SJCRH30 (cell line): Measurements from ENCODE around the gene OR52E2. TPM values are rescaled to one million over a fixed set of nuclear protein-coding genes. Genes with fewer than 3 reads are reported as not detected.
"Not testable (repeated sequence)": the region's sequence is repeated elsewhere in the genome, so short reads cannot be mapped to it uniquely, and the experiment has no call there.

ENCODE experiments used
- DNase-seq, 2 experiments: peaks; one replicate each; pipeline ENCODE4 v3.0.0-alpha.2; 2015 to 2020
- H3K27ac ChIP-seq: fragments of 250-450 bp; sonication (Bioruptor Pico); 2 replicates; pipeline ENCODE4 v1.5.1; 2020; ENCODE audit warnings: mild to moderate bottlenecking, moderate library complexity
- H3K27me3 ChIP-seq: fragments of 250-450 bp; sonication (Bioruptor Pico); 2 replicates; pipeline ENCODE4 v1.5.1; 2020; ENCODE audit warnings: mild to moderate bottlenecking, moderate library complexity
- H3K36me3 ChIP-seq: fragments of 250-450 bp; sonication (Bioruptor Pico); 2 replicates; pipeline ENCODE4 v1.5.1; 2020; ENCODE audit warnings: mild to moderate bottlenecking, moderate library complexity
- H3K4me1 ChIP-seq: fragments of 250-450 bp; sonication (Bioruptor Pico); 2 replicates; pipeline ENCODE4 v1.5.1; 2020; ENCODE audit warnings: mild to moderate bottlenecking, moderate library complexity
- H3K4me3 ChIP-seq: fragments of 250-450 bp; sonication (Bioruptor Pico); 2 replicates; pipeline ENCODE4 v1.5.1; 2020; ENCODE audit warnings: mild to moderate bottlenecking, moderate library complexity
- H3K9me3 ChIP-seq: fragments of 250-450 bp; sonication (Bioruptor Pico); replicated peaks from 2 replicates; pipeline ENCODE4 v1.5.1; 2020; ENCODE audit warnings: mild to moderate bottlenecking, moderate library complexity
- total RNA-seq: library from RNA; depleted of rRNA; stranded (reverse); fragments of >200 nt; shearing (Covaris generic); gene quantifications from 2 replicates; pipeline ENCODE4 v1.2.3, GENCODE V29; 2014; rRNA removed

The OR52E2 gene
- not detected in 2 replicates for total RNA-seq

DNA sequence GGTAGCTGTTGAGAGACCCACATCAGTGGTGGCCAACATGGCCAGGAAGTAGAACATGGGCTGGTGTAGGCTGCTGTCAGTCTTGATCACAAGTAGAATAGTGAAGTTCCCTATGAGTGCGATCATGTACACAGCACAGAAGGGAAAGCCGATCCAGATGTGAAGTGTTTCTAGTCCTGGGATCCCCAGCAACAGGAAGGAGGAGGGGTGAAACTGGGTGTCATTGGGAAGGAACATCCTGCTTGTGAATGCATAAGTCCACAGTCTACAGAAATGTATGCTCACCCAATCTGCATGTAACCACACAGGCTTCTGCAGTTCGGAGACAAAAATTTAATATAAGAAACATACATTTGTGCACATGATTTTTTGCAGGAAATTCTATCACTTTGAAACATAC, at the start of gene OR52E2:
Gene OR52E2 (minus strand): TSS at position 237 of the 400 bp plus-strand sequence. CDS start 0 bp downstream, at position 237.
- H3K36me3 ChIP-seq: no peaks in the 10 kb centered on the region
- no peaks in the 10 kb centered on the region for H3K4me1 ChIP-seq
- DNase-seq: no peak
- no peak within 1 kb of the TSS for H3K27ac ChIP-seq
- H3K4me3 ChIP-seq: no peak within 1 kb of the TSS
- 0 out of 2 replicates have a peak, but pooled peaks cover 5% of the 10 kb centered on the region for H3K27me3 ChIP-seq
- no peaks in the 10 kb centered on the region; the same call in 1 of the 2 replicates for H3K9me3 ChIP-seq

DNA sequence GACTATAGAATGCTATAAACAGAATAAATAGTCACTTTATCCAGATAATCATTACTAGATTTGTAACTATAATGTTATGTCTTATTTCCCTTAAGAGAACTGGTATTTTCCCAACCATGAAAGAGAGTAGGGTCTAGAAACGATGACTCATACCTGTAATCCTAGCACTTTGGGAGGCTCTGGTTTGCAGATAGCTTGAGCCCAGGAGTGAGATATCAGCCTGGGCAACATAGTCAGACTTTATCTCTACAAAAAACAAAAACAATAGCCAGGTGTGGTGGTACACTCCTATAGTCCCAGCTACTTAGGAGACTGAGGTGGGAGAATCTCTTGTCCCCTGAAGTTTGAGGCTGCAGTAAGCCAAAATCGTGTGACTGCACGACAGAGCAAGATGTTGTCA, 47.9 kb upstream of the OR52E2 start:
- Histone ChIP-seq H3K27ac (no peak overlapping the region), H3K27me3 (no peaks in the 10 kb centered on the region), H3K36me3 (no peaks in the 10 kb centered on the region), H3K4me3 (no peak overlapping the region), H3K9me3 (no peaks in the 10 kb centered on the region), H3K4me1 (no peaks in the 10 kb centered on the region)
- DNase-seq: no peak

DNA sequence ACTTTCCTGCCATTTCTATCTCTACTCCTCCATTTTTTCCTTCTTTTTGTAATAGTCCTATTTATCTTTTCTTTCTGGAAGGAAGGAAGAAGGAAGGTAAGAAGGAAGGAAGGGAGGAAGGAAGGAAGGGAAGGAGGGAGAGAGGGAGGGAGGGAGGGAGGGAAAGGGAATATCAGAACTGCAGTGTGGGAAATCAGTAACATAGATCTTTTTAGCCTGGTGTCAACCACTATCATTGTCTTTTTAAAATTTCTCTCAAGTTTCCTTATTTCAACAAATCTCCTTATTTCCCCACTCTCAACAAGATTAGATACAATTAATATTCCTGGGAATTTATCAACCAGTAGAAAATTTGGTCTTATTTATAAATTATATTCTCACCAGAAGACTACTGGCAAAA, 43.6 kb upstream of the OR52E2 start:
- no peaks in the 10 kb centered on the region for H3K27me3 ChIP-seq
- no peaks in the 10 kb centered on the region for H3K9me3 ChIP-seq
- DNase-seq: no peak
- H3K27ac ChIP-seq: no peak overlapping the region
- H3K4me3 ChIP-seq: no peak overlapping the region
- H3K4me1 ChIP-seq: no peaks in the 10 kb centered on the region
- no peaks in the 10 kb centered on the region for H3K36me3 ChIP-seq

DNA sequence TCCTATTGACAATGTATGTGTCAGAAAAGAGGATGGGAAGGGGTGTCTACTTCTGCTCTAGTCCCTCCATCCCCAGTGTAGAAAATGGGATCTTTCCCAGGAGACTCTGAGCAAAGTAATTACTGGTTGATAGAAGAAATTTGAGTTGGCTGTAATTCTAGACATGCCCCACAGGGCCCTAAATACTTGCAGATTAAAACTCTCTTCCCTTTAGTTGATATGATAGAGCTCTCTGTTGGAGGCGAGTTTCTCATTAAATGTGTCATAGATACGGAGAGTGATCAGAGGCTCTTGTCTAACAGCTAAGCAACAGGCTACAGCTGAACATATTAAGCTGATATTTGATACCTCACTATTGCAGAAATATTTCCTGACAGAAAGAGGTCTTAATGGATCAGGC, 42.8 kb upstream of the OR52E2 start:
- Histone ChIP-seq H3K4me1 (no peaks in the 10 kb centered on the region), H3K9me3 (no peaks in the 10 kb centered on the region), H3K4me3 (no peak overlapping the region), H3K27ac (no peak overlapping the region), H3K27me3 (no peaks in the 10 kb centered on the region), H3K36me3 (no peaks in the 10 kb centered on the region)
- DNase-seq: peak in 1 of 2 experiments; percentile 4

DNA sequence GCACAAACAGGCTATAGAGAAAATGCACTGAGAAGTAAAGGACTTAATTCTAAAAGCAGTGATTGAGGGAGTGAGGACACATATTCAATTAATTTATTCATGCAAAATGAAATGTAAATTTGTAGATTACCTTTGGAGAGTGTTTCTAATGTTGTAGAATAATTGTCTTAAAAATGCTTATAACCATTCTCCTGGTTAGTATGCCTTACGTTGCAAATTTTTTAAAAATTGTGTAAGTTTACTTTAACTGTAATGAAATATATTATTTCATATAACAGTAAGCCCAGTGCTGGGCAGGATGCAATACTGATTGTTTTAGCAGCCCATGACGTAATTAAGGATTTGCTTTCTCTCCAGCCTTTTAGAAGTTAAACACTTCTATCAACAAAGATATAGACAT, 36.6 kb upstream of the OR52E2 start:
- Histone ChIP-seq H3K36me3 (no peaks in the 10 kb centered on the region), H3K4me1 (no peaks in the 10 kb centered on the region), H3K4me3 (no peak overlapping the region), H3K9me3 (no peaks in the 10 kb centered on the region), H3K27me3 (no peaks in the 10 kb centered on the region), H3K27ac (no peak overlapping the region)
- DNase-seq: no peak

DNA sequence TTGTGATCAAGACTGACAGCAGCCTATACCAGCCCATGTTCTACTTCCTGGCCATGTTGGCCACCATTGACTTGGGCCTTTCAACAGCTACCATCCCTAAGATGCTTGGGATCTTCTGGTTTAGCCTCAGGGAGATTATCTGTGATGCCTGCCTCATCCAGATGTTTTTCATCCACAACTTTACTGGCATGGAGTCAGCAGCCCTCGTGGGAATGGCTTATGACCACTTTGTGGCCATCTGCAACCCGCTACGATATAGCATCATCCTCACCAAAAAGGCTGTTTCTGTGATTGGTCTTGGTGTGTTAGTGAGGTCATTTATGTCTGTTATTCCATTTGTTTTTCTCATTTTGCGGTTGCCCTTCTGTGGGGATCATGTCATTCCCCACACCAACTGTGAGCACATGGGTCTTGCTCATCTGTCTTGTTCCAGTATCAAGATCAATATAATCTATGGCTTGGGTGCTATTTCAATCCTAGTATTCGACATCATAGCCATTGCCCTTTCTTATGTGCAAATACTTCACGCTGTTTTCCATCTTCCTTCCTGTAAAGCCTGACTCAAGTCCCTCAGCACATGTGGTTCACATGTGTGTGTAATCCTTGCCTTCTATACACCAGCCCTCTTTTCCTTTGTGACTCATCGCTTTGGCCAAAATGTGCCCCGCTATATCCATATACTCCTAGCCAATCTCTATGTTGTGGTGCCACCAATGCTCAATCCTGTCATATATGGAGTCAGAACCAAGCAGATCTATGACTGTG, 33.6 kb upstream of the OR52E2 start:
- no peak for DNase-seq
- no peaks in the 10 kb centered on the region for H3K9me3 ChIP-seq
- H3K4me3 ChIP-seq: no peak overlapping the region
- H3K27me3 ChIP-seq: no peaks in the 10 kb centered on the region
- H3K4me1 ChIP-seq: no peaks in the 10 kb centered on the region
- no peak overlapping the region for H3K27ac ChIP-seq
- no peaks in the 10 kb centered on the region for H3K36me3 ChIP-seq

DNA sequence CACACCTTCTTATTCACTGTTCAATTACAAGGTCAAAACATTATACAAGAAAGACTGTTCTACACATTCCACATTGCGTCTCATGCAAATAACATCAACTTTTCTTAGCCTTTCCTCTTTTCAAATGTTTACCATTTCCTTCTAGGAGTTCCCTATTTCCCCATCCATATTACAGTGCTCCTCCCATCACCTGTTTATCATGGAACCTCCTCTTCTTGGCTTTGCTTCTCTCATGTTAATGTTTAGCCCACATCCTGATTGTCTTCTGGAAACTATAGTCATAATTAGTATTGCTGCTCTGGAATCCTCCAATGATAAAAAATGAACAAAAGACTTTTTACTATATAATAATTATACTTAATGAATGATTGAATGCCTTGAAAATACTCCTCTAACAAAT, 31.2 kb upstream of the OR52E2 start:
- no peaks in the 10 kb centered on the region for H3K9me3 ChIP-seq
- H3K4me1 ChIP-seq: no peaks in the 10 kb centered on the region
- H3K4me3 ChIP-seq: no peak overlapping the region
- no peaks in the 10 kb centered on the region for H3K27me3 ChIP-seq
- no peak overlapping the region for H3K27ac ChIP-seq
- no peak for DNase-seq
- no peaks in the 10 kb centered on the region for H3K36me3 ChIP-seq

DNA sequence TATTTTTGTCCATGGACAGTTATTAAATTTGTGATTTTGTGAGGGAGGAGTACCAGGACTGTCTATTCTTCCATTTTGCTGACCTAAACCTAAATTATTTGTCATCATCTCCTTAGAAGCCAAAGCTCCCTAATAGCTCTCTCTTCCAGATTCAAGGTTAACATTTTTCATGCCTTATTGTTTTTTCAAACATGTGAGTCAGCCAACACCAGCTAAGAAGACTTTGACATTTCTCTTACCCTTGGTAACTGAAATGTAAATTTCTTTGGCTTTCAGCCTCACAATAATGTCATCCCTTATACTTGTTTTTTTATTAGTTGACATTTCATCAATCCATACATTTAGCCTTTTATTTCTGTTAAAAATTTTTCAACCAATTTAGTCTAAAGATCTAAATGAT, 29.1 kb upstream of the OR52E2 start:
- no peaks in the 10 kb centered on the region for H3K36me3 ChIP-seq
- DNase-seq: no peak
- H3K27ac ChIP-seq: no peak overlapping the region
- no peaks in the 10 kb centered on the region for H3K27me3 ChIP-seq
- H3K9me3 ChIP-seq: no peaks in the 10 kb centered on the region
- no peaks in the 10 kb centered on the region for H3K4me1 ChIP-seq
- no peak overlapping the region for H3K4me3 ChIP-seq

DNA sequence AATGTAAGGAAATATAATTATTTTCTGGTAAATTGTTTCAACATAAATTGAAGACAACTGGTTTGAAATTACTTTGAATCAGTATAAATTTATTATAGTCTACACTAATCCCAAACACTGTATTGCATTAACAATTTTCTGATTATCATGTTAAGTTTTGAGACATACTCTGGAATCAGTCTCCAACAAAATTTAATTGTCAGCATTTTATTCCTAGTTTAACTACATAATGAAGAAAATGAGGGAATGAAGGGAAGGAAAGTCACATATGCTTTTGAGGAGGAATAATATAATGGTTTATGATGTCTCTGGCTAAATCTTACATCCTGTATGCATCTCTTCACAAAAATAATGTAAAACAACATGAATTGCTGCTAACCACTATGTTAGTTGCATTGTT, 24.2 kb upstream of the OR52E2 start:
- Histone ChIP-seq H3K27ac (no peak overlapping the region), H3K9me3 (no peaks in the 10 kb centered on the region), H3K36me3 (no peaks in the 10 kb centered on the region), H3K4me3 (no peak overlapping the region), H3K27me3 (no peaks in the 10 kb centered on the region), H3K4me1 (no peaks in the 10 kb centered on the region)
- no peak for DNase-seq

DNA sequence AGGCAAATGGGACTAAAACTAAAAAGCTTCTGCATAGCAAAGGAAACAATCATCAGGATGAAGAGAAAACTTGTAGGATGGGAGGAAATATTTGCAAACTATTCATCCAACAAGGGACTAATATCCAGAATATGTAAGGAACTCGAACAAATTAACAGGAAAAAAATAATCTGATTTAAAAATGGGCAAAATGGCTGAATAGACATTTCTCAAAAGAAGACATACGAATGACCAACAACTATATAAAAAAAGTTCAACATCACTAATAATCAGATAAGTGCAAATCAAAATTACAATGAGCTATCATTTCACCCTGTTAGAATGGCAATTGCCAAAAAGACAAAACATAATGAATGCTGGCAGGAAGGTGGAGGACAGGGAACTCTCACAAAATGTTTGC, 22.0 kb upstream of the OR52E2 start:
- H3K27ac ChIP-seq: no peak overlapping the region
- DNase-seq: no peak
- no peaks in the 10 kb centered on the region for H3K4me1 ChIP-seq
- H3K36me3 ChIP-seq: no peaks in the 10 kb centered on the region
- H3K9me3 ChIP-seq: no peaks in the 10 kb centered on the region
- H3K27me3 ChIP-seq: no peaks in the 10 kb centered on the region
- H3K4me3 ChIP-seq: no peak overlapping the region

DNA sequence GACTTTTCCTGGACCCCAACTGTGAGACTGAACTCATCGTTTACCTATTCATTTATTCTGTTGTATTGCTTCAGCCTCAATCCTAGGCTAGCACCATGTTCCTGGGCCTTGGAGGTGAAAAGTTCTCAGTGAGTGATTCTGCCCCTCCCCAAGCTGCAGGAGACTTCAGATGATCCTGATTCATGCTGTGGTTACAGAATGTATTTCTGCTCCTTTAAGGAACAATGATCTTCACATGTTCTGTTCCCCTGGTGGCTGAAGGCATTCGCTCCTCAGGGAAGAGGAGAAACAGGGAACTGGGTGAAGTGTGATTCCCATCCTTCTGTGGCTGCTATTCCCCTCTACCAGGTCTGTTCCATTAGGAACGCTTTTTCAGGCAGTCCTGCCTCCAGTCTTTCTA, 12.4 kb upstream of the OR52E2 start:
- Histone ChIP-seq H3K4me3 (no peak overlapping the region), H3K36me3 (no peaks in the 10 kb centered on the region), H3K4me1 (no peaks in the 10 kb centered on the region), H3K27ac (no peak overlapping the region), H3K9me3 (no peaks in the 10 kb centered on the region), H3K27me3 (no peaks in the 10 kb centered on the region)
- no peak for DNase-seq

DNA sequence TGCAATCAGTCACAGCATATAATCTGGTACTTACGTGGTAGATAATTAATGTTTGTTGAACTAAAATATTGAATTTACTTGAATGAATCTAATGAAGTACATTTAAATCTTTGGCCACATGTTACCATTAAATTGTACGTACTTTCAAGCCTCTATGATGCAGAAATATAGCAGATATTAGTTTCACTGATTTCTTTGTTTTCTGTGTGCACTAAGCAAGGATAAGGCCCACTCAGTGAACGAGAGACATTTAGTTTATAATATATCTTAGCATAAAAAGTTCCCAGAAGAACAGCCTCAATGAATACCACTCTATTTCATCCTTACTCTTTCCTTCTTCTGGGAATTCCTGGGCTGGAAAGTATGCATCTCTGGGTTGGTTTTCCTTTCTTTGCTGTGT, 9.8 kb upstream of the OR52E2 start, which contains the start of gene OR52E1:
Gene OR52E1 (plus strand): TSS at position 301 of the 400 bp plus-strand sequence.
- no peaks in the 10 kb centered on the region for H3K36me3 ChIP-seq
- no peaks in the 10 kb centered on the region for H3K27me3 ChIP-seq
- no peaks in the 10 kb centered on the region for H3K9me3 ChIP-seq
- no peak for DNase-seq
- no peaks in the 10 kb centered on the region for H3K4me1 ChIP-seq
- no peak within 1 kb of the TSS for H3K27ac ChIP-seq
- H3K4me3 ChIP-seq: no peak within 1 kb of the TSS

DNA sequence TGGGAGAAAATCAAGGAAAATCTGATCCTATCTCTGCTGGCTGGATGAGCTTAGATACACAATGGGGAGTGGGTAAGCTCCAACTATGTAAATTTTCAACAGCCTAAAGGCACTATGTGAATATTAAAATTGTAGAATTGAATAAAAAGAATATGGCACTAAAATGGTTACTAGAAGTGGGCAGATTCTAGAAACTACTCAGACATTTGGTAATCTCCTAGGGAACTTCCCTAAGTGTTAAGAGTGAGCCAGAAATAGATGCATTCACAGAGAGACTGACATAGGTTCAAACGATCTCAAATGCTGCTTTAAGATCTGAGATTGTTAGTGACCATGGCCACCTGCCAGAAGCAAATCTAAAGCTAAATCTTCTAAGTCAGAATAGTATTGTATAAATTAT, 5.6 kb upstream of the OR52E2 start:
- DNase-seq: no peak
- Histone ChIP-seq H3K4me1 (no peaks in the 10 kb centered on the region), H3K9me3 (no peaks in the 10 kb centered on the region), H3K27ac (no peak overlapping the region), H3K27me3 (0 out of 2 replicates have a peak, but pooled peaks cover 5% of the 10 kb centered on the region), H3K36me3 (no peaks in the 10 kb centered on the region), H3K4me3 (no peak overlapping the region)

DNA sequence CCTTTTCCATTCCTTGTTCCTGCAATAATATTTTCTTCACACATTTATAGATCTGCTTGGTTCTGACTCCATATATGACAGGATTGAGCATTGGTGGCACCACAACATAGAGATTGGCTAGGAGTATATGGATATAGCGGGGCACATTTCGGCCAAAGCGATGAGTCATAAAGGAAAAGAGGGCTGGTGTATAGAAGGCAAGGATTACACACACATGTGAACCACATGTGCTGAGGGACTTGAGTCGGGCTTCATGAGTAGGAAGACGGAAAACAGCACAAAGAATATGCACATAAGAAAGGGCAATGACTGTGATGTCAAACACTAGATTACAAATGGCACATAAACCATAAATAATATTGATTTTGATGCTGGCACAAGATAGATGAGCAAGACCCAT, 748 bp downstream of the OR52E2 start:
- not testable (repeated sequence) for H3K27me3 ChIP-seq, H3K4me3 ChIP-seq, H3K9me3 ChIP-seq, H3K36me3 ChIP-seq, H3K27ac ChIP-seq, DNase-seq, H3K4me1 ChIP-seq

DNA sequence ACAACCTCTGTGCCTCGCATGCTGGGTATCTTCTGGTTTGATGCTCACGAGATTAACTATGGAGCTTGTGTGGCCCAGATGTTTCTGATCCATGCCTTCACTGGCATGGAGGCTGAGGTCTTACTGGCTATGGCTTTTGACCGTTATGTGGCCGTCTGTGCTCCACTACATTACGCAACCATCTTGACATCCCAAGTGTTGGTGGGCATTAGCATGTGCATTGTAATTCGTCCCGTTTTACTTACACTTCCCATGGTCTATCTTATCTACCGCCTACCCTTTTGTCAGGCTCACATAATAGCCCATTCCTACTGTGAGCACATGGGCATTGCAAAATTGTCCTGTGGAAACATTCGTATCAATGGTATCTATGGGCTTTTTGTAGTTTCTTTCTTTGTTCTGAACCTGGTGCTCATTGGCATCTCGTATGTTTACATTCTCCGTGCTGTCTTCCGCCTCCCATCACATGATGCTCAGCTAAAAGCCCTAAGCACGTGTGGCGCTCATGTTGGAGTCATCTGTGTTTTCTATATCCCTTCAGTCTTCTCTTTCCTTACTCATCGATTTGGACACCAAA, 12.6 kb downstream of the OR52E2 start:
- Histone ChIP-seq H3K4me1 (no peaks in the 10 kb centered on the region), H3K27me3 (no peaks in the 10 kb centered on the region), H3K9me3 (no peaks in the 10 kb centered on the region), H3K4me3 (no peak overlapping the region), H3K27ac (no peak overlapping the region), H3K36me3 (no peaks in the 10 kb centered on the region)
- no peak for DNase-seq

DNA sequence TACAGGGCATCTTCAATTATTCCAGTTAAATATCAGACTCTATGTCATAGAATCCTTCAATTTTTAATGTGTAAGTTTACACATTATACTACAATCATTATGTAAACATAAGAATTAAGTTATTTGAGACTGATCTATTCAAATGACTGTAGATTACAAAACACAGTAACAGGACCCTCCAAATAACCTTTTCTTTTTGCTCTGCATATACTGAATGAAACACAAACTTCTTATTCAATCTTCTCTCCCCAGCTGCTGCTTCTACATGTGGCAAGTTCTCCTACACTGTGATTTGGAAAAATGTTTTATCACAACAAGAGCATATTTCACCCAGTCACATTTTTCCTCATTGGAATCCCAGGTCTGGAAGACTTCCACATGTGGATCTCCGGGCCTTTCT, 13.2 kb downstream of the OR52E2 start, which contains the start of gene OR52J3:
Gene OR52J3 (plus strand): TSS at position 301 of the 400 bp plus-strand sequence. CDS start 0 bp downstream, at position 301.
- Histone ChIP-seq H3K27me3 (no peaks in the 10 kb centered on the region), H3K4me3 (no peak within 1 kb of the TSS), H3K27ac (no peak within 1 kb of the TSS), H3K4me1 (no peaks in the 10 kb centered on the region), H3K36me3 (no peaks in the 10 kb centered on the region), H3K9me3 (no peaks in the 10 kb centered on the region)
- no peak for DNase-seq
